A549 (cell line): Measurements from ENCODE around the gene SLC25A36.

Experiments used
- CEBPB ChIP-seq, 2 experiments: fragments of >200 bp in 1 of 2; sonication (Bioruptor Twin) in 1 of 2; formaldehyde crosslinking in 1 of 2; IDR thresholded peaks; 2 replicates each; pipeline ENCODE4 v1.6.1; 2012 to 2016
- CHD4 ChIP-seq: fragments of 200-600 bp; sonication (generic); IDR thresholded peaks from 2 replicates; pipeline ENCODE4 v1.6.1; 2016; ENCODE audit warnings: antibody characterized with exemption, mild to moderate bottlenecking, borderline replicate concordance
- CTCF ChIP-seq: fragments of >200 bp; sonication (Bioruptor Twin); formaldehyde crosslinking; IDR thresholded peaks from 3 replicates; pipeline ENCODE4 v1.5.1; 2016
- EP300 ChIP-seq, 2 experiments: fragments of >200 bp; sonication (Bioruptor Twin); formaldehyde crosslinking; IDR thresholded peaks; 2 replicates in 1 of 2; 3 replicates in 1 of 2; pipeline ENCODE4 v1.6.1; 2016 to 2017
- JUNB ChIP-seq: fragments of >200 bp; sonication (Bioruptor Twin); formaldehyde crosslinking; IDR thresholded peaks from 2 replicates; pipeline ENCODE4 v1.6.1; 2016
- MAX ChIP-seq: IDR thresholded peaks from 2 replicates; pipeline ENCODE4 v1.6.1; 2012
- MYC ChIP-seq: IDR thresholded peaks from 2 replicates; pipeline ENCODE4 v1.6.1; 2012; ENCODE audit warnings: mild to moderate bottlenecking, inconsistent platforms, low read length, improper control_type of control experiment, borderline replicate concordance
- PBX3 ChIP-seq: IDR thresholded peaks from 2 replicates; pipeline ENCODE4 v1.6.1; 2012
- POLR2A ChIP-seq: IDR thresholded peaks from 2 replicates; pipeline ENCODE4 v1.6.1; 2012; ENCODE audit warnings: mild to moderate bottlenecking, low read length
- TF ChIP-seq, protein P1 (sequence below): fragments of 450-650 bp; IDR thresholded peaks from 2 replicates; pipeline ENCODE4 v1.6.1; 2014; ENCODE audit warnings: antibody characterized with exemption

DNA sequence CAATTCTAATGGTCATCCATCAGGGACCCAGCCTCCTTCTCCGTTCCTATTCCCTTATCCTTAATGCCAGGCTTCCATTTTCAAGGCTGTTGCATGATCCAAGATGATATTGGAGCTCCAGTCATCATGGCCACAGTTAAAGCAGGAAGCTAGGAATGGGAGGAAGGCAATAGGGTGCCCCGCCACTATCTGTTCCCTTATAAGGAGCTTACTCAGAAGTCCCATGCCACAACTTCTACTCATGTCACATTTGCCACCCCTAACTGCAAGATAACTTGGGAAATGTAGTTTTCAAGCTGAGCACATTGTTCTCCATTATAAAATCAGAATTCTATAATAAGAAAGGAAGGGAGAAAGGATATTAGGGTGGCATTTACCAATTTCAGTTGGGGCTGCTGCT is 70.9 kb downstream of the SLC25A36 start:
- TF ChIP-seq POLR2A (no peak), CEBPB (IDR thresholded peaks at IDR 0.05) (no peak), CTCF (no peak), CHD4 (no peak), PBX3 (no peak), JUNB (no peak), MYC (no peak), EP300 (IDR thresholded peaks at IDR 0.05) (no peak), MAX (no peak)
- TF ChIP-seq, protein P1, sequence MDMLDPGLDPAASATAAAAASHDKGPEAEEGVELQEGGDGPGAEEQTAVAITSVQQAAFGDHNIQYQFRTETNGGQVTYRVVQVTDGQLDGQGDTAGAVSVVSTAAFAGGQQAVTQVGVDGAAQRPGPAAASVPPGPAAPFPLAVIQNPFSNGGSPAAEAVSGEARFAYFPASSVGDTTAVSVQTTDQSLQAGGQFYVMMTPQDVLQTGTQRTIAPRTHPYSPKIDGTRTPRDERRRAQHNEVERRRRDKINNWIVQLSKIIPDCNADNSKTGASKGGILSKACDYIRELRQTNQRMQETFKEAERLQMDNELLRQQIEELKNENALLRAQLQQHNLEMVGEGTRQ: no peak
